ENCODE results near the gene POFUT2.

Gene POFUT2

GRCh38 chr21:45287438-45288391 is at the start of gene POFUT2:
Gene POFUT2 (minus strand): TSS chr21:45287895. CDS start chr21:45287871, 24 bp downstream.
- DNase-seq (ENCODE audit: low spot score) = peak; percentile 99

GRCh38 chr21:45336870-45337269 is 49.2 kb upstream of the POFUT2 start:
- DNase-seq (ENCODE audit: low spot score) = no peak

DNA sequence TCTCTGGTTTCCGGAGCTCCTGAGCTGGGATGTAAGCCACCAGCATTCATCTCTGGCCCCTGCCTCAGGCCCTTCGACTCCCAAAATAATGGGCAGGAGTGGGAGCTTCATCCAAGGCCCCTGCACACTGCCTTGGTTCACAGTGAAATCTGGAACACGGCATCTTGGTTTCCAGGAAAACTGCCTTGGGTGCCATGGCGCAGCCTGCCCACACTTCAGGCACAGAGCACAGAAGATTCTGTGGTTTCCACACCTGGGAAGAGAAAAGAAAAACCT is 48.8 kb upstream of the POFUT2 start:
- no peak for DNase-seq (ENCODE audit: low spot score)

DNA sequence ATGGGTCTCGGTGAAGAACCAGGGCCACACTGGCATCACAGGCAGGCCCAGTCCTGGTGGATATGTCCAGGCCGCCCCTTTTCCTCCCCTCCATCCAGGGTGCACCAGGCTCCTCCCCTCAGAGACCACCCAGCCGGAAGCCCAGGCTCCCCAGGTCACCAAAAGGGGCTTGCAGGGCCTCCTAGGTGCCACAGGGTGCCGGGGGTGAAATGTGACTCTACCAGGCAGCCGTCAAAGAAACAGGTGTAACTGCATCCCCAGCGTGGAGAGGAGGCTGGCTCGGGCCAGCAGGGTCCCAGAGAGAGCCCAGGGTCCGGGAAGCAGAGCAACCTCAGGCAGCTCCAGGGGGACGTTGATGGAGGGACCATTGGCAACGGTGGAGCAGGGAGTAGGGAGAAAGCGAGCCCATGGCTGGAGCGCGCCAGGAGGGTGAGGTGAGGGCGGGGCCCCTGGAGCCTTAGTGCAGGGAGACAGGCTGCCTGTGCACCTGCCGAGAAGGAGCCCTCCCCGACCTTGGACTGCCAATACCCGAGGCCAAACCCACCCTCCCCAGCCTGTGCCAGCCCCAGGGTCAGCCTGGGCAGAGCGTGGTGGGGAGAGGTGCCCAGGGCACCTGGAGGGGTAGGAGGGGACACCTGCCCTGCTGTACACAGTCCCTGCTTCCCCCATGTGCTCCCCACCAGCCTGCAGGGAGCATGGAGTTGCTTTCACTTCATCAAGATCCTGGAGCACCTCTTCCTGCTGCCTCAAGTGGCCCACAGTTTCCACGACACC is 48.3 kb upstream of the POFUT2 start:
- DNase-seq (ENCODE audit: low spot score) = peak; percentile 26

- no peak for DNase-seq (ENCODE audit: low spot score)
These were observed 47.6 kb upstream of the POFUT2 start for GRCh38 chr21:45335151-45335760.

DNA sequence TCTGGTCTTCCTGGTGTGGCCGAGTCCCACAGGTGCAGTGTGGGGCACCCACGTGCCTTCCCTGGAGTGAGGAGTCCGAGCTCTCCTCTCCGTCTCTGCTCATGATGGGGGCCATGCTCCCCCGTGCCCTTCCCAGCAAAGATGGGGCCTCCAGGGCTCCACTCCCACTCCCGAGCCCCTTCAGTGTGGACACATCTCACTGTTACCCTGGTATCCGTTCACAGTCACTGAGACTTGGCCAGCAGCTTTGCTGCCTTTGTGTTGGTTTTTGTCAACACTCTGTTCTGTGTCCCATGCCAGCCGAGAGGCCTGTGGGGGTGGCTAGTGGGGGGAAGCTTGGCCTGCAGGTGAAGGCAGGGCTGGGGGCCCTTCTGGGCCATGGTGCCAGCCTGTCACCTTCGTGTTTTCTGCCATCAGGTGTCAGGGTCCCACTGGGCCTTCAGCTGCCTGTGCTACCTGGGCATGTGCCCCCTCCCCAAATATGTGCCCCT is 46.9 kb upstream of the POFUT2 start:
- no peak for DNase-seq (ENCODE audit: low spot score)

GRCh38 chr21:45334134-45334533 is 46.4 kb upstream of the POFUT2 start:
- DNase-seq (ENCODE audit: low spot score) = no peak

DNA sequence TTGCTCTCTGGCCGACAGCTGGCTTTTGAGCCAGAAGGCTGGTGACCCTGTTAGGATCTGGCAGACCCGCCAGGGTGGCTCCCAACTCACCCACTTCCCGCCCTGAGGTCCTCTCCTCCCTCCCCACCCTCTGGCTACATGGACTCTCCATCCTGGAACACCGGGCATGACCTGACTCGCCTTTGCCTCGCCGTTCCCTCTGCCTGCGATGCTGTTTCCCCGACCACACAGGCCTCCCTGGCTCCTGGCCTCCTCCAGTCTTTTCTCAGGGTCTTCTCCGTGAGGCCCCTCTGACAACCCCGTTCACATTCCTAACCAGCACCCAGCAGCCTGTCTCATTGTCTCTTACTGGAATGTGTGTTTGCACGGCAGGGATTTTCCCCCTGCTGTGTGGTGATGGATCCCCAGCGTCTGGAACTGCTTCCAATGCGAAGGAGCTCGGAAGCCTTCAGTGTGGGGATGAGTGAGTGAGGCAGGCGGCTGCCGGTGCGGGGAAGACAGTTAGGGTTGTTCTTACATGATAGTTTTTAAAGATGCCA is 46.0 kb upstream of the POFUT2 start:
- no peak for DNase-seq (ENCODE audit: low spot score)

DNA sequence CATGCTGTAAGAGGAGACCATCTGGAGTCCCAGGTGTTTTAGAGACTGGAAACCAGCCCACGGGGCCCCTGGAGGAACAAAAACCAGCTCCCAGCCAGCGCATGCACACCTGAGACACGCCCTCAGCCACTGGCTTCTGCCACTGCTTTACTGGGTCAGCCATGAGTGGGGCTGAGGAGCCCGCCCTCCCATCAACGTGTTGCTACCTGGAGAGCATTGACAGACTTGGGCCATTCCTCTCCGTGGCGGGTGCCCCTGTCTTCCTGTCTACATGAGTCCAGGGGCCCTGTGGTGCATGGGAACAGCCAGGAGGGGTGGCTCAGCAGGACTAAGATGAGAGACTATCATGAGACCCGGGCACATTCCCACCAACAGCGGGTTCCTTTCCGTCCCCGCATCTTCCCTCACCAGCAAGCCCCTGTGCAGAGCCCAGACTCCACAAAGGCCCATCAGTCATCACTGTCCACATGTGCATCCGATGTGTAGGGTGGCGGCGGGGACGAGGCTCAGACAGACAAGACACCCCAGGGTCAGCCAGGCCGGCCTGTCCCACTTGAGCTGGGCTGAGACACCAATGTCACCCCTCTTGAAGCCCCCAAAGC is 45.4 kb upstream of the POFUT2 start:
- DNase-seq (ENCODE audit: low spot score) = no peak

GRCh38 chr21:45332415-45332814 is 44.7 kb upstream of the POFUT2 start:
- DNase-seq (ENCODE audit: low spot score) = no peak

DNA sequence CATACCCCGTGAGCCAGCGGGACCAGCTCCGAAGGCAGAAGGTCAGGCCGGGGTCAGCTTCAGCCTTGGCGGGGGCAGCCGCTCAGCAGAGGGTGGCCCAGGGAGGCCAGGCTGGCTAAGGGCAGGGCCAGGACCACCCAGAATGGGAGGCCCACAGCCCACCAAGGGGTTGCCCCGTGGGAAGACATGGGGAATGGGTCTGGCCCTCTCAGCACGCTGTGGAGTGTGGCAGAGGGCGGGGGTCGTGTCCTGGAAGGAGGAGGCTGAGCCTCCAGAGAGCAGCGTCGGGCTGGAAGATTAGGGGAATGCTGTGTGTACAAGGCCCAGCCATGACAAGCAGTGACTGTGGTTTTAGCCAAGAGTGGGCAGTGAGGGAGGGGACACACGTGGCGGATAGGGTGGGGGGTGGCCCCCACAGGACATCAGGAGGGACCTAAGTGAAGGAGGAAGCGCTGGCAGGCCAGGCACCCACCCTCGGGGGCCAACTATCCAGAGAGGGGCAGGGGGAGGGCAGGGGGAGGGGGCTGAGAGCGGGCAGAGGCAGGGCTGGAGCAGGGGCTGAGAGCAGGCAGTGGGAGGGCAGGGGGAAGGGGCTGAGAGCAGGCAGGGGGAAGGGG is 43.9 kb upstream of the POFUT2 start:
- DNase-seq (ENCODE audit: low spot score) = no peak

- no peak for DNase-seq (ENCODE audit: low spot score)
These were observed 43.2 kb upstream of the POFUT2 start for GRCh38 chr21:45330851-45331261.

DNA sequence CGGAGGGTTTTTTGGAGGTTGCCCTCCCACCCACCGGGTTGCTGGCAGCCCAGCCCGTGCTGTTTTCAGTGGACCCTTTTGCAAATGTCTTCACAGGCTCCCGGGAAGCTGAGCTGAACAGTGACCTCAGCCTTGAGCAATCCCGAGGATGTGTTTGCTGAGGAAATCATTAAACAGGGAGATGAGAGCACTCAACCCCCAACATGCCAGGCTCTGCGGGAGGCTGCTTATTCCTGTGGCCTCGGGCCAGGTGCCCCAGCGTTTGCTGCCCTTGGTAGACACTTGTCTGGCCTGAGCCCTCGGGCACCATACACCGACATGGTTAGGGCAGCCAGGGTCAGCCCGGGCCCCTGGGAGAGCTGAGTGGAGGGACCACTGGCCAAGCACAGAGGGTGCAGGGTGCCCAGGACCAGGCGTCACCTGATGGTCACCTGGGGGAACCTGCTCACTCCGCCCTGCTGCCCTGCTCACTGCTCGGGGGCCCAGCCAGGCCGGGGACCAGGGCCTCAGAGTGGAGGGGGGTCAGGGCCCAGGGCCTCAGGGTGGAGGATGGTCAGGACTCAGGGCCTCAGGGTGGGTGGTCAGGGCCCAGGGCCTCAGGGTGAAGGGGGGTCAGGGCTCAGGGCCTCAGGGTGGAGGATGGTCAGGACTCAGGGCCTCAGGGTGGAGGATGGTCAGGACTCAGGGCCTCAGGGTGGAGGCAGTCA is 42.5 kb upstream of the POFUT2 start:
- DNase-seq (ENCODE audit: low spot score) = no peak

GRCh38 chr21:45329261-45330074 is 41.8 kb upstream of the POFUT2 start:
- DNase-seq (ENCODE audit: low spot score) = no peak

GRCh38 chr21:45328198-45329091 is 40.8 kb upstream of the POFUT2 start:
- no peak for DNase-seq (ENCODE audit: low spot score)

DNA sequence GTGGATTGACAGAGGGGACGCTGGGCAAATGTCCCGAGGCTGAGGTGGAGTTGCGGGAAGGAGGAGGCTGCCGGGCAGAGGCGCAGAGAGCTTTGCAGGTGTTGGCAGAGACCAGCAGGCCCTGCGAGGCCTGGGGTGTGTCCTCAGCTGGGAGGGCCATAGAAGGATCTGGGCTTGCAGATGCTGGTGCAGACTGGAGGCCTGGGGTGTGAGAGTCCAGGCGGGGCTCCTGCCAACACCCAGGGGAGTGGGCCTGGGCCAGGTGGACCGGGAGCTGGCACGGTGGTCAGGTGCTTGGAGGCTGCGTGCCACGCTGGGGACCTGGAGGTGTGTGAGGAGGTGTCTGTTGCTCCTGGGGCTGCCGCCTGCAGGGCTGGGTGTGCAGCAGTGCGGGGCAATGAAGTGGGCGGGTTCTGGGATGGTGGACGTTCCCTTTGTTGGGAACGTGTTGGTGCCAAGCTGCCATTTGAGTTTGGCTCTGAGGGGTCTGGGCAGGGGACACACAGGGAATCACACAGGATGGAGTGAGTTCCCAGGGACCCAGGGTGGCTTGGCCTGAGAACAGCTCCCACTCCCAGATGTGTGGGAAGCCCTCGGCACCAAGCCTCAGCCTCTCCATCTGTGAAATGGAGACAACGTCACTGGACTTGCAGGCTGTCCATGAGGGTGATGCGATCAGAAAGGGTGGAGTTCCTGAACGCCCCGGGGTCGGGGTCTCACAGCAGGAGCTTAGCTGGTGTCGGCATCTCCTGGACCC is 39.9 kb upstream of the POFUT2 start:
- DNase-seq (ENCODE audit: low spot score) = no peak

DNA sequence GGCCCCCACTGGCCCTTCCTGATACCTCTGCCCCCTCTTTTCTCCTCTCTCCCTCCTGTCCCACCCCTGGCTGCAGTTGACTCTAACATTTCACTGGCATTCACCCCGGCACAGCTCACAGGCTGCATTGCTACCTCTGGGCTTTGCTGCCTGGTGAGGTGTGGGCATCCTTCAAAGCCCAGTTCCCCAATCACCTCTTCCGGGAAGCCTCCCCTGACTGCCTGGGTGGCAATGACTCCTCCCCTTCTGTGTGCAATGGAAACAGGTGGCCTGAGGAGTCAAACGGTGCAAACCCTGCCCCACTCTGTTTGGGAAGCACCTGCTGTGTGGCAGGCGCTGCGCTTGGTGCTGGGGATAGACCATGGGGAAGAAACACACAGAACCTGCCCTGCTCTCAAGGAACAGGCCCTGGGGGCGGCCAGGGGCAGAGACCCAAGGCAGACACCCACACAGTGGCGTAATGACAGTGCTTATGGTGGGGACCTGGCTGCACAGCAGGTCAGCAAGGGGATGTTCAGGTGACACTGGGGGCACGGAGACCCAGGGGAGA is 39.3 kb upstream of the POFUT2 start:
- DNase-seq (ENCODE audit: low spot score) = no peak

Data from left forelimb (tissue), 1 donor.